CD4-positive, alpha-beta T cell treated with Interleukin-21 for 1 hour (primary cell): ENCODE data around the gene ANKUB1.

ENCODE experiments used
- DNase-seq: peaks from one replicate; pipeline ENCODE4 v3.0.0-alpha.2; 2020

ANKUB1 gene

GRCh38 chr3:149808209-149808829, 16.0 kb upstream of the ANKUB1 start:
- peak; percentile 65 for DNase-seq

- no peak for DNase-seq
Measured at GRCh38 chr3:149806171-149806778, 13.9 kb upstream of the ANKUB1 start.

- no peak for DNase-seq
Measured at GRCh38 chr3:149801639-149802038, 9.3 kb upstream of the ANKUB1 start.

- no peak for DNase-seq
Measured at GRCh38 chr3:149801195-149801594, 8.8 kb upstream of the ANKUB1 start.

GRCh38 chr3:149800693-149801092, 8.3 kb upstream of the ANKUB1 start:
- no peak for DNase-seq

- DNase-seq = no peak
Measured at GRCh38 chr3:149796026-149796425, 3.7 kb upstream of the ANKUB1 start.

- DNase-seq = no peak
Measured at GRCh38 chr3:149790698-149791097, 1.7 kb downstream of the ANKUB1 start.

GRCh38 chr3:149790268-149790667, 2.1 kb downstream of the ANKUB1 start:
- DNase-seq = no peak

- DNase-seq = no peak
Measured at GRCh38 chr3:149784064-149784704, 8.2 kb downstream of the ANKUB1 start.

- DNase-seq = no peak
Measured at GRCh38 chr3:149783576-149783975, 8.8 kb downstream of the ANKUB1 start.

- no peak for DNase-seq
Measured at GRCh38 chr3:149781741-149782140, 10.6 kb downstream of the ANKUB1 start.

GRCh38 chr3:149781211-149781610, 11.1 kb downstream of the ANKUB1 start:
- DNase-seq = no peak

GRCh38 chr3:149777414-149778214, 14.7 kb downstream of the ANKUB1 start:
- no peak for DNase-seq

- no peak for DNase-seq
Measured at GRCh38 chr3:149776170-149776569, 16.2 kb downstream of the ANKUB1 start.

GRCh38 chr3:149772861-149773260, 19.5 kb downstream of the ANKUB1 start:
- no peak for DNase-seq

GRCh38 chr3:149771652-149772271, 20.6 kb downstream of the ANKUB1 start:
- peak; percentile 40 for DNase-seq

- DNase-seq = no peak
Measured at GRCh38 chr3:149770246-149770645, 22.1 kb downstream of the ANKUB1 start.

GRCh38 chr3:149768704-149769103, 23.6 kb downstream of the ANKUB1 start:
- no peak for DNase-seq

- no peak for DNase-seq
Measured at GRCh38 chr3:149767720-149768119, 24.6 kb downstream of the ANKUB1 start.

- DNase-seq = no peak
Measured at GRCh38 chr3:149765762-149766334, 26.5 kb downstream of the ANKUB1 start.

- no peak for DNase-seq
Measured at GRCh38 chr3:149764302-149764701, 28.1 kb downstream of the ANKUB1 start.

- no peak for DNase-seq
Measured at GRCh38 chr3:149763565-149764195, 28.7 kb downstream of the ANKUB1 start.
